Stomach (tissue), 9 donors: ENCODE measurements around the gene AFDN. TPM values are rescaled to one million over a fixed set of nuclear protein-coding genes. Genes with fewer than 3 reads are reported as not detected.

ENCODE experiments used
- DNase-seq, 2 donors: peaks; one replicate each; pipeline versions ENCODE4 v3.0.0 to v3.0.0-alpha.2; 2013 to 2019
- H3K27ac ChIP-seq, 5 donors: fragments of 200-600 bp in 4 of 5; sonication (generic) in 4 of 5; one replicate each; pipeline ENCODE4 v1.5.1; 2013 to 2019; ENCODE audit warnings: mild to moderate bottlenecking in 1 of 5, moderate library complexity in 1 of 5
- H3K27me3 ChIP-seq, 3 donors: fragments of 200-600 bp; sonication (generic); one replicate each; pipeline ENCODE4 v1.5.1; 2017 to 2019; ENCODE audit warnings: mixed run types in 1 of 3
- H3K36me3 ChIP-seq, 4 donors: fragments of 200-600 bp; sonication (generic); 1 replicate in 3 of 4; 2 replicates in 1 of 4; pipeline ENCODE4 v1.5.1; 2016 to 2019
- H3K4me1 ChIP-seq, 4 donors: fragments of 200-600 bp; sonication (generic); one replicate each; pipeline ENCODE4 v1.5.1; 2016 to 2019
- H3K4me3 ChIP-seq, 4 donors: fragments of 200-600 bp; sonication (generic) in 3 of 4; one replicate each; pipeline ENCODE4 v1.5.1; 2016 to 2019; ENCODE audit warnings: mild to moderate bottlenecking in 1 of 4
- H3K9me3 ChIP-seq, 4 donors: fragments of 200-600 bp; sonication (generic); one replicate each; pipeline ENCODE4 v1.5.1; 2016 to 2019
- EP300 ChIP-seq: sonication (generic); formaldehyde crosslinking; IDR thresholded peaks from one replicate; pipeline ENCODE4 v1.6.1; 2017; ENCODE audit warnings: antibody characterized with exemption
- POLR2A ChIP-seq, 4 donors: fragments of 450-650 bp; IDR thresholded peaks; one replicate each; pipeline ENCODE4 v1.6.1; 2016; ENCODE audit warnings: antibody characterized with exemption in 4 of 4, control low read depth in 2 of 4, mild to moderate bottlenecking in 1 of 4, moderate library complexity in 1 of 4
- POLR2AphosphoS5 ChIP-seq, 3 donors: sonication (generic); formaldehyde crosslinking; IDR thresholded peaks; one replicate each; pipeline ENCODE4 v1.6.1; 2016; ENCODE audit warnings: antibody characterized with exemption in 3 of 3
- WGBS, 5 donors: extraction: QIAGEN DNeasy Blood & Tissue Kit in 3 of 5; methylation state at CpG; one replicate each; pipeline versions ENCODE4 v1.1.5 to v1.1.7; 2013 to 2018; 5-methylcytosine and 5-hydroxymethylcytosine counted together
- intact Hi-C: fragments of 100-400 bp; cut with DNase I; formaldehyde crosslinking; loops from one replicate; pipeline ENCODE4 v1.15.1; 2023; ENCODE audit warnings: low total_unique reads
- polyA plus RNA-seq, 3 donors: library from polyadenylated mRNA; stranded (reverse); fragments of 200-250 nt; gene quantifications; one replicate each; pipeline ENCODE4 v1.2.3, GENCODE V29; 2013
- total RNA-seq, 5 donors: library from RNA; depleted of rRNA; stranded (reverse); fragments of >200 nt; gene quantifications; one replicate each; pipeline versions ENCODE4 v1.1.0 to v1.2.3, GENCODE V29; 2014 to 2016
- TF ChIP-seq, protein P1 (sequence below), 7 experiments: fragments of 450-650 bp in 4 of 7; fragments of 200-600 bp in 3 of 7; sonication (generic) in 3 of 7; IDR thresholded peaks; one replicate each; pipeline ENCODE4 v1.5.1; 2016 to 2019; ENCODE audit warnings: antibody characterized with exemption in 7 of 7, control low read depth in 2 of 7, mild to moderate bottlenecking in 1 of 7
- donor health status: healthy with polysubstance abuse.
- donor health status: Bipolar disorder and iron deficiency.
- donor health status: healthy.

The AFDN gene
- total and polyA plus RNA-seq, 8 donors: 24.8 to 521 (median 114) TPM

DNA sequence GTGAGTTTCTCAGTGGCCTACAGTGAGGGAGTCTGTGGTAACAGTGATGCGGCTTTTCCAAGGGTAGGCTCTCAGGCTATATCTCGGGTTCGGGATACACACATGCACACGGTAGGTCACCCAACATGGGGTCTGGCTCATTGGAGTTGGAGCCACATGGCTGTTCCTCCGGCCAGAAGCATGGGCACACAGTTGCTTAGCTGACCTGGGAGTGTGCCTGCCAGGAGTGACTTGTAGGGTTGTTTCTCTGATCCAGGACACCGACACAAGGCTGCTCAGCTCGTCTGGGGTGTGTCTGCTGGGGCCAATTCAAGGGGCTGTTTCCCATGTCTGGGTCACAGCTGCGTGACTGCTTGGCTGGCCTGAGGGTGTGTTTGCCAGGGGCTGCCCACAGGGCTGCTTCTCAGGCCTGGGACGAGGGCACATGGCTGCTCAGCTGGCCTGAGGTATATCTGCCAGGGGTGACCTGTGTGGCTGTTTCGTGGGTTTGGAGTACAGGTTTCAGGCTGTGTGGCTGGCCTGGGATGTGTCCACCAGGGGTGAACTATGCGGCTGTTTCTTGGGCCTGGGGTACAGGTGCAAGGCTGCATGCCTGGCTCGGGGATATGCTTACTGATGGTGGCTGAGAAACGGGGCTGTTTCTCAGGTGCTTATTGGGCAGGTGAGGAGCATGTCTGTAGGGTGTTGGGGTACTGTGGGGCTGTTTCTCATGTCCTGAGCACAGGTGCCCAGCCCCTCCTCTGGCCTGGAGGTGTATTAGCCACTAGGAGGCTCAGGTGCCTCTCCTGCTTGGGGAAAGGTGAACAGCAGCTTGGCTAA, 185.9 kb downstream of the AFDN start:
- no peak for DNase-seq
- intact Hi-C loops: no loop called here
- WGBS, 5 donors: 79 to 94% (median 88%) methylated on average over 10 to 13 of the region's 13 CpGs
- Histone ChIP-seq H3K36me3 (no peaks in the 10 kb centered on the region), H3K27ac (no peak overlapping the region), H3K4me1 (peaks cover 0 to 4% (median 0%) of the 10 kb centered on the region in 4 donors), H3K4me3 (no peak overlapping the region), H3K27me3 (no peaks in the 10 kb centered on the region), H3K9me3 (peaks cover 4 to 27% (median 14%) of the 10 kb centered on the region in 4 donors)
- TF ChIP-seq, protein P1, sequence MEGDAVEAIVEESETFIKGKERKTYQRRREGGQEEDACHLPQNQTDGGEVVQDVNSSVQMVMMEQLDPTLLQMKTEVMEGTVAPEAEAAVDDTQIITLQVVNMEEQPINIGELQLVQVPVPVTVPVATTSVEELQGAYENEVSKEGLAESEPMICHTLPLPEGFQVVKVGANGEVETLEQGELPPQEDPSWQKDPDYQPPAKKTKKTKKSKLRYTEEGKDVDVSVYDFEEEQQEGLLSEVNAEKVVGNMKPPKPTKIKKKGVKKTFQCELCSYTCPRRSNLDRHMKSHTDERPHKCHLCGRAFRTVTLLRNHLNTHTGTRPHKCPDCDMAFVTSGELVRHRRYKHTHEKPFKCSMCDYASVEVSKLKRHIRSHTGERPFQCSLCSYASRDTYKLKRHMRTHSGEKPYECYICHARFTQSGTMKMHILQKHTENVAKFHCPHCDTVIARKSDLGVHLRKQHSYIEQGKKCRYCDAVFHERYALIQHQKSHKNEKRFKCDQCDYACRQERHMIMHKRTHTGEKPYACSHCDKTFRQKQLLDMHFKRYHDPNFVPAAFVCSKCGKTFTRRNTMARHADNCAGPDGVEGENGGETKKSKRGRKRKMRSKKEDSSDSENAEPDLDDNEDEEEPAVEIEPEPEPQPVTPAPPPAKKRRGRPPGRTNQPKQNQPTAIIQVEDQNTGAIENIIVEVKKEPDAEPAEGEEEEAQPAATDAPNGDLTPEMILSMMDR (IDR thresholded peaks at IDR 0.05): no peak
- TF ChIP-seq POLR2AphosphoS5 (IDR thresholded peaks at IDR 0.05): no peak
- no peak for TF ChIP-seq POLR2A (IDR thresholded peaks at IDR 0.05)
- TF ChIP-seq EP300: no peak

DNA sequence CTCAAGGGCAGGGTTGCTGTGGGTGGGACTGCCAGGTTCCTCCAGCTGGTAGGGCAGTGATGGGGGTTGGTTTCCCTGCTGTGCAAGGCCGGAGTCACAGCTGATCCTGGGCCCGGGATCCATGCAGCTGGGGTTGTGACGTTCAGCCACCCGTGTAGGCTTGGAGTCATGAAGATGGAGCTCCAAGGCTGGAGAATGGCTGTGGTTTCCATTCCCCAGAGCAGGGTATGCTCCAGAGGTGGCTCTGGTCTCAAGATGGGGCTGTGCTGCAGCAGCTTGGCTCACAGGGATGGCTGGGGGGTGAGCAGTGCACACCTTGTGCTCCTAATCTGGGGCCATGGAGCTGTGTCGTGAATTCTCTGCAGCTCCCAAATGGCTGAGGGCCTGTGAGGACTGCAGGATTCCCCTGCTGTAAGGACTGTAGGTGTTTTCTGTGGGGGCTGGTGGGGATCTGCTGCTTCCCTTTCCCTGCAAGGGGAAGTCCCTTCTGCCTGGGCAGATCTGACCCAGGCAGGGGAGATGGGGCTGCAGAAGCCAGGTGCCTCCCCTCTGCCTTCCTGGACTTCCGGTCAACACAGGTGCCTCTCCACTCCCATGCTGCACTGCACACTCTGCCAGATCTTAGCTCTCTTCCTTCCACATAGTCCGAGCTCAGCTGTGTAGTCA, 186.7 kb downstream of the AFDN start:
- Histone ChIP-seq H3K36me3 (no peaks in the 10 kb centered on the region), H3K27me3 (no peaks in the 10 kb centered on the region), H3K4me1 (peaks cover 0 to 4% (median 0%) of the 10 kb centered on the region in 4 donors), H3K27ac (no peak overlapping the region), H3K4me3 (no peak overlapping the region), H3K9me3 (peaks cover 4 to 27% (median 14%) of the 10 kb centered on the region in 4 donors)
- WGBS, 5 donors: 76 to 89% (median 82%) methylated on average over 5 to 7 of the region's 7 CpGs
- DNase-seq: no peak
- intact Hi-C loops: no loop called here
- no peak for TF ChIP-seq EP300
- no peak for TF ChIP-seq POLR2A (IDR thresholded peaks at IDR 0.05)
- no peak for TF ChIP-seq POLR2AphosphoS5 (IDR thresholded peaks at IDR 0.05)
- TF ChIP-seq, protein P1 (IDR thresholded peaks at IDR 0.05): no peak

DNA sequence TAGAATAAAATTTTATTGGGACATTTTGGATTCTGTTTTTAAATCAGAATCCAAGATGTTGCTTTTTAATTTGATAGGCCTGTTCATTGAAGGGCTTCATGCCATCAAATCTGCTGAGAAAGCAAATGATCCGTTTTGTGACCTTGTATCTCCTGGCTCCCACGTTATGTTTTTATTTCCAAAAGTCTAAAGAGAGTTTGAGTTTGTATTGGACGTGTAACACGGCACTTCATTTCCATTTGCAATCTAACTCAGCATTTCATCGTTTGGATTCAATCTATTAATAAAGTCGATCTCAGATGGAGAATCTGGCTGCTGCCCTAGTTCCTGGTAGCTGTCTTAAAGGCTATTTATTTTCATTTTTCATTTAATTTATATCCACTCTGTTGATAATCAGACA, 187.7 kb downstream of the AFDN start:
- WGBS, 5 donors: 57 to 78% (median 69%) methylated on average over 6 of the region's 6 CpGs
- no peak for DNase-seq

DNA sequence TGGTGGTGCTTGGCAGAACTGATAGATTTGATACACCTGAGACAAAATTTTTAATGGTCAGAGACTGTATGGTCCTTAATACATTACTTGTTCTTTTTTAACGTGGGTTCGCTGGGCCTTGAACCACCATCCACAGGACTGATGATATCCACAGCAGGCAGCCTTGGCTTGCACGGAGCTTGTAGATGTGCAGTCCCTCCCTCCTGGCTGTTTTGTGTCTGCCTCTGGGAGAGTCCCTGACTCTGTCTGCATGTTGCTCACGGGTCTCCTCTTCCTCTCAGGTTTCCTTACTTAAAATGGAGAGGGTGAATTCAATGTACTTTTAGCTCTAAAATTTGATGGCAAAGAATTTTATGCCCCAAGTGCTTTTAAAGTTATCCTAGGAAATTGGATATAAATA, 188.3 kb downstream of the AFDN start:
- Histone ChIP-seq H3K27me3 (no peaks in the 10 kb centered on the region), H3K36me3 (no peaks in the 10 kb centered on the region), H3K4me3 (no peak overlapping the region), H3K27ac (no peak overlapping the region), H3K9me3 (peaks cover 4 to 27% (median 14%) of the 10 kb centered on the region in 4 donors), H3K4me1 (peaks cover 0 to 4% (median 0%) of the 10 kb centered on the region in 4 donors)
- no peak for DNase-seq
- intact Hi-C loops: no loop called here
- WGBS, 5 donors: 79 to 92% (median 85%) methylated on average over 4 of the region's 4 CpGs
- TF ChIP-seq POLR2A (IDR thresholded peaks at IDR 0.05): no peak
- TF ChIP-seq, protein P1 (IDR thresholded peaks at IDR 0.05): no peak
- TF ChIP-seq POLR2AphosphoS5 (IDR thresholded peaks at IDR 0.05): no peak
- no peak for TF ChIP-seq EP300

More for the DNA sequence above, 187.7 kb downstream of the AFDN start:
- Histone ChIP-seq H3K4me3 (no peak overlapping the region), H3K27me3 (no peaks in the 10 kb centered on the region), H3K4me1 (peaks cover 0 to 4% (median 0%) of the 10 kb centered on the region in 4 donors), H3K36me3 (no peaks in the 10 kb centered on the region), H3K9me3 (peaks cover 4 to 27% (median 14%) of the 10 kb centered on the region in 4 donors), H3K27ac (no peak overlapping the region)
- TF ChIP-seq, protein P1 (IDR thresholded peaks at IDR 0.05): no peak
- TF ChIP-seq POLR2A (IDR thresholded peaks at IDR 0.05): no peak
- no peak for TF ChIP-seq EP300
- TF ChIP-seq POLR2AphosphoS5 (IDR thresholded peaks at IDR 0.05): no peak
- intact Hi-C loops: no loop called here
